Measurements from ENCODE around the gene CD46. TPM values are rescaled to one million over a fixed set of nuclear protein-coding genes. Genes with fewer than 3 reads are reported as not detected.

Gene CD46
- total and polyA plus RNA-seq, 12 donors, result 44.0 to 114 (median 94.6) TPM

DNA sequence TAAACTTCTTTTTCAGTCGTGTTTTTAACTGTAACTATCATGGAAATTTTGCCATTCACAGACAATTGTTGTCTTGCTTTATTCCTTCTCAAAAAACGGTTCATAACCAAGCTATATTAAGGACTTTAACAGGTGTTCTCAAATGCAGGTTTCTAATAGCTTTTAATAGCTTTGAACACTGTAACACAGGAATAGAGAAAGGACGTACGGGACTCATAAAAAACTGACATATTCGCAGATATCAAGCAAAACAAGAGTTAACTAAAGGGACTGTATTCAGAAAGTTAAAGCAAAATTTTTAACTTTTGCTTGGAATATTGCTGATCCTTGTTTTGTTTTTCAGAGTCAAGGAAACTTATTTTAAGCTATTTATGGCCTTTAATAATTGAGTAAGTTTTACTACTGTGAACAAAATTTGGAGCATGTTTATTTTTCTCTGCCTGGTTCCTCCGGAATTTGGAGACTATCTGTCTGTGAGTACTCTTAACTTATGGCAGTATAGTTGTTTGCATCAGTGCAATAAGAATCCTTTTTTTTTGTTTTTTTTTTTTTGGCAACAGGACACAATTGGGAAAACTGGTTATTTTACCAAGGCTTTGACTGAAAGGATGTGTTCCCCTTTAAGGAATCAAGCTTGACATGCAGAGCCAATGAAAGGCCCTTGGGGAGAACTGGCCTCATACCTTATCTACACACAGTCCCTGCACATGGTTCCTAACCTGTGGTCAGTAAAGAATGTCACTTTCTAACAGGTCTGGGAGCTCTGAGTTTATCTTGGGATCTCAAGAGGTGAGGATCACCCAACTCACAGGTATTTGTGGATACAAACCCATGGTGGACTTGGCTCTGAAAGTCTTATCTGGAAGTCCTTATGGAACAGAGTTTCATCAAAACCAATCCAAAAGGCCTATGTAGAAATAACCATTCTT, 5.8 kb upstream of the CD46 start:
- TF ChIP-seq, protein P1, sequence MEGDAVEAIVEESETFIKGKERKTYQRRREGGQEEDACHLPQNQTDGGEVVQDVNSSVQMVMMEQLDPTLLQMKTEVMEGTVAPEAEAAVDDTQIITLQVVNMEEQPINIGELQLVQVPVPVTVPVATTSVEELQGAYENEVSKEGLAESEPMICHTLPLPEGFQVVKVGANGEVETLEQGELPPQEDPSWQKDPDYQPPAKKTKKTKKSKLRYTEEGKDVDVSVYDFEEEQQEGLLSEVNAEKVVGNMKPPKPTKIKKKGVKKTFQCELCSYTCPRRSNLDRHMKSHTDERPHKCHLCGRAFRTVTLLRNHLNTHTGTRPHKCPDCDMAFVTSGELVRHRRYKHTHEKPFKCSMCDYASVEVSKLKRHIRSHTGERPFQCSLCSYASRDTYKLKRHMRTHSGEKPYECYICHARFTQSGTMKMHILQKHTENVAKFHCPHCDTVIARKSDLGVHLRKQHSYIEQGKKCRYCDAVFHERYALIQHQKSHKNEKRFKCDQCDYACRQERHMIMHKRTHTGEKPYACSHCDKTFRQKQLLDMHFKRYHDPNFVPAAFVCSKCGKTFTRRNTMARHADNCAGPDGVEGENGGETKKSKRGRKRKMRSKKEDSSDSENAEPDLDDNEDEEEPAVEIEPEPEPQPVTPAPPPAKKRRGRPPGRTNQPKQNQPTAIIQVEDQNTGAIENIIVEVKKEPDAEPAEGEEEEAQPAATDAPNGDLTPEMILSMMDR (IDR thresholded peaks at IDR 0.05), result no peak
- WGBS, 2 donors, result 84 to 85% methylated on average over 6 of the region's 6 CpGs
- Histone ChIP-seq H3K9me3 (no peaks in the 10 kb centered on the region), H3K4me1 (peaks cover 0 to 30% (median 25%) of the 10 kb centered on the region in 9 donors), H3K27me3 (no peaks in the 10 kb centered on the region), H3K4me3 (no peak overlapping the region), H3K27ac (no peak overlapping the region), H3K36me3 (no peaks in the 10 kb centered on the region)
- ATAC-seq (no peak), DNase-seq (no peak)
- intact Hi-C loops (cut with DNase I), result no loop called here

DNA sequence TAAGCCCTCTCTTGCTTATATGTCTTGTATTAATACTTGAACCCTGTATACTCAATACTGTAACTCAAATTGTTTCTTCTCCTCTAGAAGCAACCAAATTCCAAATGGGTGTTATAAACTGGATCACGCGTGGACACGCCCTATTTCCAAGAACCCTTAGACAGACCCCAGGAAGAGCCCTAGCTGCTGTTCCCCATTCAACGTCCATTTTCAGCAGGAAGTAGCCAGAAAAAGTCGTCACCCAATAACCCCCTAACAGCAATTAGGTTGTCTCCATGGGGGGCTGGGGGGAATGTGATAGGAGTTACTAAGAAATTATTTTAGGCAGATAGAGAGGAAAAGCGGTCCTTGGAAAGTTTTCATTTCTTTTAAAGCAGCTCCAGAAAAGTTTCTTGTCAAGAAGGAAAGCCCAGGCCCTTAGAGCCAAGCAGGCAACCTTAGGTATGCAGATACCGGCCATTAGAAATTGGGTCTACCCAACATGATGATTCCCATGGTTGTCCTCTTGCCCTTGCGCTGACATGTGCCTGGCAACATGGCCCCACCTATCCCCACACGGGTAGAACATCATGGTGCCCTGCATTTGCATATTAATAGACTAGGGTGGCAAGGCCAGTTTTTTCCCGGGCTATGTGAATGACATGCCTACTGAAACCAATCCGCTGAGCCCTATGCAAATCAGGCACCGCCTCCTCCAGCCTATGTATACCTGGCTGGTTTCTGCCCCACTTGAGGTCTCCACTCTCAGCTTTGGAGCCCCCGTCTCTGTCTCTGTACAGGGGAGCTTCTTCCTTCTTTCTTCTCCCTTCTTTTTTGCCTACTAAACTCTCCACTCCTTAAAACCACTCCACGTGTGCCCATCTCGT, 4.0 kb upstream of the CD46 start:
- ATAC-seq, result no peak
- Histone ChIP-seq H3K27me3 (no peaks in the 10 kb centered on the region), H3K4me1 (peaks cover 0 to 35% (median 32%) of the 10 kb centered on the region in 9 donors), H3K27ac (no peak overlapping the region), H3K9me3 (no peaks in the 10 kb centered on the region), H3K4me3 (no peak overlapping the region), H3K36me3 (no peaks in the 10 kb centered on the region)
- TF ChIP-seq, protein P1 (IDR thresholded peaks at IDR 0.05), result no peak
- DNase-seq, result no peak
- intact Hi-C loops (cut with DNase I), result no loop called here
- 88 to 92% methylated on average over 15 of the region's 15 CpGs for WGBS, 2 donors

DNA sequence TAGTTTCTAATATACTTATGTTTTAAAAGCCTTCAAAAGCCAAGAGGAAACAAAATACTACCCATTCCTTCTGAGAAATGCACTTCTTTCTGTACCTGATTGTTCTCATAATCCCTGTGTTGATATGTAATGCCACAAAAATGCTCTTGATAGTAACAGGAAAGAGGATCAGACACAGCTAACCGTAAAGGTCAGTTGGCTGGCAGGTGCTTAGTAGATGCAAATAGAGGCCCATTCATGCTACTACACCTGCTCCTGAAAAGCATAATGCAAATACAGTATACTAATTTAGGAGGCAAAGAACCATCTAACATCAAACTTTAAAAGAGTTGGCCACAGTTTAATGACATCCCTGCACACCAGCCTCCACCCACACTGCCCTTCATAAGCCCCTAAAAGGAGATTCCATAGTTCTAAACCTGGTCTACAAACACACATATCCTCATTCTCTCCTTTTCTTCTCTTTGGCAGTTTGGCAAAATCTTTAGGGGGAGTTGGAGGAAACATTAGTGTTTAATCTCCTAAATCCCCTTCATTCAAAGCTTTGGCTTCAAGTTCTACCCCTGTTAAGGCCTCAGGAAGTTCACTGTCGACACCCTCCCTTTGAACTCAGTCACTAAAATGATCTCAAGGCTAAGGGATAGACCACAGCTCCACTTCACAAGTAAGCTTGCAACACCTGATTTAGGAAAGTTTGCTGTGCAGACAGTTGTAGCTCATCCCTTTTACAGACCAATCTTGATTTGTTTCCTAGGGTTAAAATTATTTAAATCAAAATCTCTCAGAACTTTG, 2.9 kb upstream of the CD46 start:
- 41 to 47% methylated on average over 2 of the region's 2 CpGs for WGBS, 2 donors
- H3K4me1 ChIP-seq, result peaks cover 0 to 45% (median 38%) of the 10 kb centered on the region in 9 donors
- H3K4me3 ChIP-seq, result no peak overlapping the region
- TF ChIP-seq, protein P1 (IDR thresholded peaks at IDR 0.05), result no peak
- ATAC-seq (no peak), DNase-seq (no peak)
- intact Hi-C loops (cut with DNase I), result no loop called here
- H3K9me3 ChIP-seq, result no peaks in the 10 kb centered on the region
- no peaks in the 10 kb centered on the region for H3K27me3 ChIP-seq
- no peak overlapping the region for H3K27ac ChIP-seq
- H3K36me3 ChIP-seq, result no peaks in the 10 kb centered on the region
